Right kidney (tissue), 1 donor: ENCODE measurements around the gene SCGB1C2.
"Not testable (repeated sequence)": the region's sequence is repeated elsewhere in the genome, so short reads cannot be mapped to it uniquely, and the experiment has no call there.

Source experiments
- DNase-seq: peaks from one replicate; pipeline ENCODE4 v3.0.0-alpha.2; 2016

Gene SCGB1C2

DNA sequence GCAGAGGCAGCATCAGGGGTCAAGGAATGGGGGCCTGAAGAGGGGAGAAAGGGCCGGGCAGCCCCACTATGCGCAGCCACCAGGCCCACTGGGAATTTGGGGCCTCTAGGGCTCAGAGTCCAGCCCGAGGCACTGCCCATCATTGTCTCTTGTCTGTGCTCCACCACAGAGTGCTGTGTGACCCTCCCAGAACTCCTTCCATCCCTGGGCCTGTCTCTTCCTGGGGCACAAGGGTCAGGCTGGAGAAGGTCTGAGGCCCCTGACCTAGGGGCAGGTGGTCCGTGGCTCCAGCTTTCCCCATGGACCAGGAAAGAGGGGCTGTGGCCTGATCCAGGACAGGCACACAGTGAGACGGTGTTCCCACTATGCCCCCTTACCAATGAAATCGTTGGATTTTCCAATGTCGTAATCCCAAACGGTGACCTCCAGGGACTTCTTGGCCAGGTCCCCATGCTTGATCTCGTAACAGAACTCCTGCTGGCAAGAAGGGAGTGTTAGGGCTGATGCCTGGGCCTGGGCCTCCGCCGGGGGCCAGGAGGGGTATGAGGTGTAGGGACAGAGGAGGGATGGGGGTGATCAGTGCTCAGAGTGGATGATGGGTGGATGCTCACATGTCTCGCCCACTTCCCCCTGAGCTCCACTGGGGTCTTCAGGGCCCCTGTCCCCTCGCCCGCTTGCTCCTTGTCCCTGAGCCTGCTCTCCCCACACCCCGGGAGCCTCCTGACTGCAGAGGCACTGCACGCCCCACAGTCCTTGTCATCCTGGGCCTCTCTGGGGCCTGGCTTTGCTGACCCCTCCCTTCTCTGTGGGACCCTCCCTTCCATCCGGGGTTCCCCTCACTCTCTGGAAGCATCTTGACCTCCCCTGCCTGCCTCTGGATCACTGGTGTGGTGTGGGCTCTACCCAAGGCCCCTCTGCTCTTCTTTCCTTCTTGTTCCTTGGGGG lies 10.7 kb downstream of the SCGB1C2 start:
- no peak for DNase-seq

DNA sequence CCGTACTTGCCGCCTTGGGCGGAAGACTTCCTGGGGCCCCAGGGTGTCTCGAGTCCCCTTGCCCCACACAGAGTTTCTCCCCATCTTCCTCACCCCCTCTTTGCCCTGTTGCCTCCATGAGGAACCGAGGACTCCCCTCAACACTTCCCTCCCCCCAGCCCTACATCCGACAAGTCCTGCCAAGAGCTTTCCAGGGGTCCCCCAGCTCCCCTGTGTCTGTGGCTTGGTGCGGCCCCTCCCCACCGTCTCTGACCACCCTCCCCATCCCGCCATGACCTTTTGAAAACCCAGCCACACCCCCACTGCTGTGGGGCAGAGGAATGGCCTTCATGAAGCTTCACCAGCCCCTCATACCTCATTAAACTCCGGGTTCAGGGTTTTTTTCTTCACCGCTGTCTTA lies 11.4 kb downstream of the SCGB1C2 start:
- no peak for DNase-seq

DNA sequence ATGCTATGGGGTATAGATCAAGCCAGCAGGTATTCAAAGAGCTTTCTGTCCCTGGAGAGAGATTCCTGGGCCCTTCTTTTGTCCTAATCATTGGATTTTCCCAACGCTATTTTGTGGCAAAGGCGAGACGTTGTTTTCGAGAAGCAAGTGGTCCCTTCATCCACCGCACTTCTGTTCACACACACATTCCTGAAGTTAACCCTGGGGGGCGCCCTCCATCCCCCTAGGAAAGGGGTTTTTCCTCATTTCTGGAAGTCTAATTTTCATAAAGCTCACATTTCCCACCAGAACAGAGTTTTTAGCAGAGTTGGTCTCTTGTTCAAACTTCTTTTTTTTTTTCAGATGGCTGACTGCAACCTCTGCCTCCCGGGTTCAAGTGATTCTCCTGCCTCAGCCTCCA lies 11.9 kb downstream of the SCGB1C2 start:
- DNase-seq = no peak

DNA sequence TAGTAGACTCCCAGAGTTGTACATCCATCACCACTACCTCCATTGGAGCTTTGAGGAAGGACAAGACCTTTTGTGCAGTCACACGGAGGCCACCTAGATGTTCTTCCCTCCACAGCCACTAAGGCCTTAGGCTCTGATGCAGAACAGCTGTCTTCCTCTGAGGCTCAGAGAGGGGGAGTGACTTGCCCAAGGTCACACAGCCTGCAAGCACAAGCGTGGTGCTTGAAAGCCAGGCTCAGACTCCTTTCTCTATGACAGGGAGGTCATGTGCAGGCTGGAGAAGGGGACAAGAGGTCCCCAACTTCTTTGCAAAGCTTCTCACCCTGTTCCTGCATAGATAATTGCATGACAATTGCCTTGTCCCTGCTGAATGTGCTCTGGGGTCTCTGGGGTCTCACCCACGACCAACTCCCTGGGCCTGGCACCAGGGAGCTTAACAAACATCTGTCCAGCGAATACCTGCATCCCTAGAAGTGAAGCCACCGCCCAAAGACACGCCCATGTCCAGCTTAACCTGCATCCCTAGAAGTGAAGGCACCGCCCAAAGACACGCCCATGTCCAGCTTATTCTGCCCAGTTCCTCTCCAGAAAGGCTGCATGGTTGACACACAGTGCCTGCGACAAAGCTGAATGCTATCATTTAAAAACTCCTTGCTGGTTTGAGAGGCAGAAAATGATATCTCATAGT lies 12.7 kb downstream of the SCGB1C2 start:
- no peak for DNase-seq

DNA sequence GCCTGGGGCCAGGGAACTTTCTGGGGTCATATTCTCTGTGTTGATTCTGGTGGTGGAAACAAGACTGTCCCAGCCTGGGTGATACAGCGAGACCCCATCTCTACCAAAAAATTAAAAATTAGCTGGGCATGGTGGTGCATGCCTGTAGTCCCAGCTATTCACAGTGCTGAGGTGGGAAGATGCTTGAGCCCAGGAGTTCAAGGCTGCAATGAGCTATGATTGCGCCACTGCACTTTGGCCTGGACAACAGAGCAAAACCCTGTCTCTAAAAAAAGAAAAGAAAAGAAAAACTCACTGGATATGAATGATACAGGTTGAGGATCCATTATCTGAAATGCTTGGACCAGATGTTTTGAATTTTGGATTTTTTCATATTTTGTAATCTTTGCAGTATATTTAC lies 13.6 kb downstream of the SCGB1C2 start:
- no peak for DNase-seq

DNA sequence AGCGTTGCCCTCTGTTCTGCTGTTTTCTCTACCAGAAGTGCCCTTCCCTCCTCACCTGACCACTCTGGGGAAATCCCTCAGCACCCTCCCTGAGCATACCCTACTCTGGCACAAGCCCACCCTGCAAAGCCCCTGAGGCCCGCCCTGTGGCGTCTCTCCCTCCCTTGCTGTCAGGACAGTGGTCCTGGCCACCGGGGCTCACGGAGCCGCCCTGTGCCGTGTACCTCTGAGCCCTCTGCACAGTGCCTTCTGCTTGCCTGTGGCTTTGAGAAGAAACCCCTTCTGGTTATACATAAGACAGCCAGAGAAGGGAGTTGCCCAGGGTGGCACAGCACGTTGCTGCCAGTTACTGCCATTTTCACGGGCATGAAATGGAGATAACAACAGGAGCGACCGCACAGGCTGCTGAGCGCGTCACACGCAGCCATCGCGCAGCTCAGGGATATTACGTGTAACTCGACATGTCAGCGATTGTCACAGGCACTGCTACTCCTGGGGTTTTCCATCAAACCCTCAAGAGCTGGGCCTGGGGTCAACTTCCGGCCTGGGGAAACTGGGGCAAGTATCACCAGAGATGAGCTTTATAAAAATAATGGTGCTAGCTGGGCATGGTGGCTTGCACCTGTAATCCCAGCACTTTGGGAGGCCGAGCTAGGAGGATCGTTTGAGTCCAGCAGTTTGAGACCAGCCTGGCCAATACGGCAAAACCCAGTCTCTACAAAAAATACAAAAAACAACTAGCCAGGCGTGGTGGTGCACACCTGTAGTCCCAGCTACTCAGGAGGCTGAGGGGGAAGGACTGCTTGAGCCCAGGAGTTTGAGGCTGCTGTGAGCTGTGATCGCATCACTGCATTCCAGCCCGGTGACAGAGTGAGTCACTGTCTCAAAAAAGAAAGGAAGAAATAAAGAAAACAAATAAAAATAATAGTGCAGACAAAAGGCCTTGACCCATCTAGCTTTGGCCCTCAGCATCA lies 14.8 kb downstream of the SCGB1C2 start:
- no peak for DNase-seq

DNA sequence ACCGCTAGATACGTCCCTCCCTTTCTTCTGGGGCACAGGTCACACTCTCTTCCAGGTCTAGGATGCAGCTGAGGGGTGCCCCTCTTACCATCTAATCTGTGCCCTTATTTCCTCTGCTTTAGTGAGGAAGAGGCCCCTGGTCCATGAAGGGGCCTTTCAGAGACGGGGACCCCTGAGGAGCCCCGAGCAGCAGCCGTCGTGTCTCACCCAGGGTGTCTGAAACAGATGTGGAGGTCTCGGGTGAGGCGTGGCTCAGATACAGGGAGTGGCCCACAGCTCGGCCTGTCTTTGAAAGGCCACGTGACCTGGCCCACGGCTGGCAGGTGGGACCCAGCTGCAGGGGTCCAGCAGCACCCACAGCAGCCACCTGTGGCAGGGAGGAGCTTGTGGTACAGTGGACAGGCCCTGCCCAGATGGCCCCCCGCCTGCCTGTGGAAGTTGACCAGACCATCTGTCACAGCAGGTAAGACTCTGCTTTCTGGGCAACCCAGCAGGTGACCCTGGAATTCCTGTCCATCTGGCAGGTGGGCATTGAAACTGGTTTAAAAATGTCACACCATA lies 15.6 kb downstream of the SCGB1C2 start:
- no peak for DNase-seq

DNA sequence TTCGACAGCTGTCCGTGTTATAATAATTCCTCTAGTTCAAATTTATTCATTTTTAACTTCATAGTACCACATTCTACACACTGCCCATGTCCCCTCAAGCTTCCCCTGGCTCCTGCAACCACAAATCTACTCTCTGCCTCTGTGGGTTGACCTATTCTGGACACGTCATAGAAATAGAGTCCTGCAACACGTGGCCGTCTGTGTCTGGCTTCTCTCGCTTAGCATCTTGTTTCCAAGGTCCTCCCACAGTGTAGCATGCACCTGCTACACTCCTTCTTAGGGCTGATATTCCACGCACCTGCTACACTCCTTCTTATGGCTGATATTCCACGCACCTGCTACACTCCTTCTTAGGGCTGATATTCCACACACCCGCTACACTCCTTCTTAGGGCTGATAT lies 16.5 kb downstream of the SCGB1C2 start:
- DNase-seq = no peak

DNA sequence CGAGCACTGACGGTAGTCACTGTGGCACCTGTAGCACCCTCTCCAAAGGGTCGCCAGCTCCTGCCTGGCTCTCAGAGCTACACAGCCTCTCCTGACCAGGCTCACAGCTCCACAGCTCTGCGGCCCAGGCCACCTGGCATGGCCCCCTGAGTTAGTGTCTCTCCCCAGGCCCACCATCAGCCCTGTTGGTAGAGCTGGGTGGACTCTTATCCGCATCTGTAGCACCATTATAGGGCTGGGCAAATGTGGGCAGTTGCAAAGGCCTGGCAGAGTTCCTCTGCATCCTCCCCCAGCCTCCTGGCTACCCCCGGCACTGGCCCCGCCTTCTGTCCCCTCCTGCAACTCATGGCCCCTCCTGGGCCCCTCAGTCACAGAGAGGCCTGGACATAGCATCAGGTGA lies 18.2 kb downstream of the SCGB1C2 start:
- DNase-seq = no peak

DNA sequence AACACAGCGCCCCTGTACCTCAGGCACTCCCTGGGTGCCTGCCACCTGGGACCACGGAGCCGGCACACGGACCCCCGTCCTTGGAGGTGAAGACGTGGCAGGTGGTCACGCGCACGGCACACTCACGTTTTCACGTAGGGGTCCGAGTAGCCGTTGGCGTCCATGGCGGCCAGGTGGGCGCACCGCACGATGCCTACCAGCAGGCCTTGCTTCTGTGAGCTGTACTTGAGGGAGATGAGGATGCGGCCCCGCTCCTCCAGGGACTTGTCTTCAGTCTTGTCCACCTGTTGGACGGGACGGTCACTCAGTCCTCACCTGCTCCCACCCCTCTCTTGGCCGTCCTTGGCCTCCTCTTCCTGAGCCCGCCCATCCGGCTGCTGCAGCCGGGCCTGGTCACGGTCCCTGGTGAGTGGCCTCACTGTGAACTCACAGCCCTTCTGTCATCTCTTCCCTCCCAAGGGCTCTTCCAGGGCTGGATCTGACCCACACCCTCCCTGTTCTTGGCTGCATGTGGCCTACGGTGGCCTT lies 18.8 kb downstream of the SCGB1C2 start:
- DNase-seq = no peak

DNA sequence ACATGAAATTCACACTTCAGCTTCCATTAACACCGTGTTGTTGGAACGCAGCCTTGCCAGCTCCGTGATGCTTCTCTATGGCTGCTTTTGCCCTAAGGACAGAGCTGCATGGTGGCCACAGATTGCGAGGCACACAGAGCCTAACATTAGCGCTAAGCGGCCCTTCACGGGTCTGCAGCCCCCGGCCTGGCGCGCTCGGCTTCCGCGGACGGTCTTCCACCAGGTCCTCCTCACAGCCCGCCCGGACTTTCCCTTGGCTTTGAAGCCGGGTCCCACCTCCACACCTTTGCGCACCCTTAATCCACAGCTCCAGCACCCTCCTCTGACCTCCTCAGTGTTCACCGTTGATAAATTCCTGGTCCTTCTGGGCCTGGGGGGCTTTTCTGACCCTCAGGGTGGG lies 19.6 kb downstream of the SCGB1C2 start:
- DNase-seq = no peak

DNA sequence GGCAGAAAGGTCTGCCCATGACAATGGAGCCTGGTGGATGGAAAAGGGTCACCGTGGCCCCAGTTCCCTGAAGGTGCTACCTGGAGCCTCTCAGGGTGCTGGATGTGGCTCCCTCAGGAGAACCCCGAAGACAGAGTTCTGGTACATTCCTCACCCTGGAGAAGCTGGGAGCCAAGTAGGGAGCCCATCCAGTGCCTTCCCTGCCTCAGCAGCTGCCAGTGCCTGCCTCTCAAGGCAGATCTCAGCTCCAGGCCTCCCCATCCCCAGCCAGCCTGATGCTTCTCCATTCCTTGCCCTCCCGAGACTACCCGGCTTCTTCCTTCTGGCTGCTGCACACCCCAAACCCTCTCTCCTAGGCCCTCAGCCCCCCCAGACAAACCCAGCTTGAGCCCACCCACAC lies 20.5 kb downstream of the SCGB1C2 start:
- no peak for DNase-seq

DNA sequence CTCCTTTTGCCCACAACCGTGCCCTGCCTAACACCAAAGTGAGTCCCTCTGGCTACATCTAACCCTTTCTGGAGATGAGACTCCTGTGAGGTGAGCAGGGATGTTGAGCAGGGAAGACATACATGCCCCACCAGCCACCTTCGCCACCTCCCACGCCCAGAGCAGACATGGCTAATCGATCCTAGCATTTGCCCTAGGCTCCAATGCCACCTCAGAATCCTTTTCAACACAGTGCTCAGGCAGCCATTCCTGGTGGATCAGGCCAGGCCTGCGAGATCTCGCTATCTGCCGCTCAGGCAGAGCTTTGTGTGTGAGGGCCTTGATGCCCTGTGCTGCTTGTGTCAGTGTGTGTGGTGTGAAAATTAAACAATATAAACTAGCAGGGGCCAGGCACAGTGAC lies 21.0 kb downstream of the SCGB1C2 start:
- DNase-seq = no peak

DNA sequence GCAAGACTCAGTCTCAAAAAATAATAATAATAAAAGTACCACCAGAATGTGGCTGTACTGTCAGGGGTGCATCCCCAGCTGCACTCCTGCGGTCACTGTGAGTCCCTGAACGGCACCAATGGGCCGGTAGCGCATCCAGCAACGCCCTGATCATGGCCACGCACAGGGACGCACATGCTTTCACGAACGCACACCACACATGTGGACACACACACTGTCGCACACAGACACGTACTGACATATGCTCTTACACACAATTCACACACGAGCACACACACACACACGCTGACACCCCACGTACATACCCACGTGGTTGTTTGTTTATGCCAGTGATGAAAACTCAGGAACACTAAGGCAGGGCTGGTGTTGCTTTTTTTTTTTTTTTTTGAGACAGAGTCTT lies 22.2 kb downstream of the SCGB1C2 start:
- no peak for DNase-seq

DNA sequence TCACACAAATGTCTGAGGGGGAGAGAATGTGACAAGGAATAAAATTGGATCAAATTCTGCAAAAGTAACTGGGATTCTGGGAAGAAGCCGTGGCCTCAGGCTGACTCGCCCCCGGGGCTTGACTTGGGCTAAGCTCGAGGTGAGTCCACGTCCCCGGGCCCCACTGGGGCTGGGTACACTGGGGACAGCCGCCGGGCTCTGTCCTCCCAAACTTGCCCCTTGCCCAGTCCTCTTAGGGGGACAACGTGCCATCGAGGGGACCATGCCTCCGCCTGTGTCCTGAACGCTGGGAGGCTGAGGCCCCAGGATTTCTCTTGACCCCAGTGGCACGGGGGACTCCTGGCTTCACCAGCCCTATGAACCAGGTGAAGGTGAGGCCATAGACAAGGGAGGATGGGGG lies 23.0 kb downstream of the SCGB1C2 start:
- DNase-seq = no peak

DNA sequence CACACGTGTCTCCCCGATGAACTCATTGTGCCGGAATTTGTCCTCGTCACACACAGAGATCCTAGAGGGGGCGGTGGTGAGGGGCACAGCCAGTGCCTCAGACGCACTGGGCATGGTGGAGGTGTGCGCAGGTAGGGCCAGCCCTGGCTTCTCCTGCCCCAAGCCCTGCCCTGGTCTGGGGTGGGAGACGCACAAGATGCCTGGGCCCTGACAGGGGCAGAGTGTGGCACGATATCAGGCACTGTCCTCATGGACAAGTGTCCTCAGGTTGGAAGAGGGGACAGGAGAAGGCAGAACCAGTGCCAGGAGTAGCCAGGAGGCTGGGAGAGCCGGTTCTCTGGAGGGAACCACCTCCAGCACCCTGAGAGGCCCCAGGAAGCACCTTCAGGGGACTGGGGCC lies 24.1 kb downstream of the SCGB1C2 start:
- no peak for DNase-seq

DNA sequence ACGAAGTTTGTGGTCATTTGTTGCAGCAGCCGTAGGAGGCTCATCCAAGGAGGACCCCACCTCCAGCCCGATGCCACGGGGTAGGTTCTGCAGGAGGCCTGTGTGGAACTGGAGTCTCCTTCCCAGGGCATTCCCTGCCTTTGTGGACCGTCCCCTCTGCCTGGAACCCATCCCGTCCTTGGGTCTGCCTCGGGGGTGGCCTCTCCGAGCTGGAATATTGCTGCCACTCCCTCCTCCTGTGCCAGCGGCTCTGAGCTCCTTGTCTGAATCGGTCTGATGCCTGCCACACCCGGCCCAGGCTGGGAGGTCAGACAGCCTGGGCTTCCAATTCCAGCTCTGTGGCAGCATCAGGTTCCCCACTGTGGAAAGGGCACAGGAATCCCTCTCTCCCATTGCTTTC lies 25.3 kb downstream of the SCGB1C2 start:
- no peak for DNase-seq

DNA sequence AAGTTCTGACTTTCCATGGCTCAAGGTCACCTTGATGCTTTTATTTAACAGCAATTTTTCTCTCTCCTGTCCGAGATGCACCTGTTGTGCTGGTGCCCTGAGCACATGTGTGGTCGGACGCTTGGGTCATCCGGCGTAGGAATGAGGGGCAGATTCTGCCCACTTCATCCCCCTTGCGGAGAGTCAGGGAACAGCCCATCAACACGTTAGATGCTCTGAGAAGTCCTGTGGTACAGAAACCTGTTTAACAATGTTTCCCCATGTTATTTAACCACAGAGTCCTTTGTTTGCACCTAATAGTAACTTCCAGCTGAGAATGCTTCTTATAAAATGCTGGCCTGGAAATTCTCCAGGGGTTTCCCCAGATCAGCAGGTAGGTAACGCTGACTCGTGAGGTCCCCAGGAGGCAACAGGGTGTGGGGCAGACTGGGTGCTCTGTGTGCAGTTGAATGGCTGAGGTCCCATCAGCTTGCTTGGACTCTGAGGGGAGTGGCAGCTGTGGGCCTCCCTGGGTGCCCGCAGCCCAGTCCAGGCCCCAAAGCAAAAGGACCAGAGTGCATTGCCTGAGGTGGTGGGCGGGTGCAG lies 26.2 kb downstream of the SCGB1C2 start:
- DNase-seq = no peak

DNA sequence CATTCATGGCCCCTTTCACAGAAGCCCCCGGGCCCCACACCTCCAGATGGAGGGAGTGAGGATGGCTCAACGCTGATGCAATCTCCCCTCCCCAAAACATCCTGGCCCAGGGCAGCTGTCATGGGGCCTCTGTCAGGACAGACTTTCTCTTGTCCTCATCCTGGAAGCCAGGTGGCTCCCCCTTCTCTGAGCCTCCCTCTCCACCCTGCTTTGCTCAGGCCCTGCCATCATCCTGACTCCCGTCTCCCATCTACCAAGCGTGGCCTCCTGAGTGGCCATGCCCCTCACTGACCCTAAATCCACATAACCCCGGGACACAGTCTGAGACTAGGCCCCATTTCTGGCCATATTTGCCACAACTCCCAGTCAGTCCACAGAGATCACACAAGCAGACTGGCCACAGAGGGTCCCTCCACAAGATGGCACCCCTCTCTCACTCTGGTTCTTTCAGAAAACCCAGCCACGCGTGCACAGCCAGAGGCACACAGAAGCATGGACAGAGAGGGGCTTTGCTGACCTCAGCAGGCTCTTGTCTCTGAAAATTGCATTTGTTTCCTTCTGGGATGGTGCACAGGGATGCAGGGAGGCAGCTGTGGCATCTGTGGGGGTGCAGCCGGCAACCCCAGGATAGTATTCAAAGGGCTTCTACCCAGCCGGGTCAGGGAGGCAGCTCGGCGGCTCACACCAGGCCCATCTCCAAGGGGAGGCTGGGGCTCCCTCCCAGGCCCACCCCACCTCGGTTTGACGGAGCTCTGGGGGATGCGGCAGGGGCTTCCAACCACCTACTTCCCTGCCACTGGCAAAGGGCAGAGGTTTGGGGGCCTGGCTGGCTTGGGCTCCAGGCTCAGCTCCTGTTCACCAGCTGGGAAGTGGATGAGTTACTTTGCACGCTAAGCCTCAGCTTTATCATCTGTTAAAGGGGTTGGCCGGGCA lies 27.2 kb downstream of the SCGB1C2 start:
- DNase-seq = peak; percentile 56

DNA sequence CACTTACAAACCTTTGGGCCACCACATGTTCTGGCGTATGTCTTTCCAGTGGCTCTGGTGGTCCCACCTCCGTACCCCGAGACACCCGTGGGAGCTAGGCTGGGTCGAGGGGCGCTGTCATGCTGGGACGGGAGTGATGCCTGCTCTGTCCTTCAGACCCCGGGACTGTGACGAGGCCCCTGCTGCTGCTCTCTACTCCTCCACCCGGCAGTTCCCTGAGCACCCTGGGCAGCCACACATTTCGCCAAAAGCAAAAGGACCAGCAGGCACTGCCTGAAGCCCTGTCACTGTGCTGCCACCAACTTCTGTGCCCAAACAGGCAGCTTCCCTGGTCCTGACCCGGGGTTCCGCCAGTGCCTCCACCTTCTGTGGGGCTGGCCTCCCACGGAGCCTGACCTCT lies 28.6 kb downstream of the SCGB1C2 start:
- no peak for DNase-seq

DNA sequence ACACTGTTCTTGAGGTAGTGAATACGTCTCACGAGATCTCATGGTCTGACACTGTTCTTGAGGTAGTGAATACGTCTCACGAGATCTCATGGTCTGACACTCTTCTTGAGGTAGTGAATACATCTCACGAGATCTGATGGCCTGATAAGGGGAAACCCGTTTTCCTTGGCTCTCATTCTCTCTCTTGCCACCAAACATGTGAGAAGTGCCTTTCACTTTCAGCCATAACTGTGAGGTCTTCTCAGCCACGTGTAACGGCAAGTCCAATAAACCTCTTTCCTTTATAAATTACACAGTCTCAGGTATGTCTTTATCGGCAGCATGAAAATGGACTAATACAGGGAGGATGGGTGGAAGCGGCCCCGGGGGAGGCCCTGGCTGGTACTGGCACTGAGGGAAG lies 31.2 kb downstream of the SCGB1C2 start:
- DNase-seq = not testable (repeated sequence)
